T47D (cell line): Measurements from ENCODE around the gene KCND1.
"Not testable (repeated sequence)": the region's sequence is repeated elsewhere in the genome, so short reads cannot be mapped to it uniquely, and the experiment has no call there.

Source experiments
- DNase-seq, 2 experiments: peaks; one replicate each; pipeline versions ENCODE4 v3.0.0 to v3.0.0-alpha.2; 2011 to 2012; ENCODE audit warnings: low read depth in 1 of 2, low spot score in 1 of 2
- JUND ChIP-seq: IDR thresholded peaks from 2 replicates; pipeline ENCODE4 v1.6.1; 2012; ENCODE audit warnings: low read depth
- in situ Hi-C: cut with HindIII; loops from 2 replicates; pipeline ENCODE4 v1.10.0; 2016; ENCODE audit warnings: low sequenced_read_pairs, low pct_unique_long_range_greater_than_20kb

The KCND1 gene

DNA sequence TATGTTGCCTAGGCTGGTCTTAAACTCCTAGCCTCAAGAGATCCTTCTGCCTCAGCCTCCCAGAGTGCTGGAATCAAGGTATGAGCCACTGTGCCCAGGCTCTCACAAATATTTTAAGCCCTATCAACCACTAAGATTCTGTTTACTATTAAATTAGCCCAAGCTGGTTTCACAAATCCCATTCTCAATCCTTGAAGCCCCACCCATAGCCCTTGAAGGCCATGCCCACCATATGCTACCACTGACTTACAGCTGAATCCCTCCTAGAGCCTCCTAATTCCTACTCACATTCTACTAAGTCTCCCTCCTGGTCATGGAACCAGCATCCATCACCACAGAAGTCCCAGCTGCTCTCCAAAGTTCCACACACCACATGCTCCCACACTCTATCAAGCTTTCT, 20.7 kb upstream of the KCND1 start:
- in situ Hi-C loops, result no loop called here
- no peak for DNase-seq
- no peak for TF ChIP-seq JUND

DNA sequence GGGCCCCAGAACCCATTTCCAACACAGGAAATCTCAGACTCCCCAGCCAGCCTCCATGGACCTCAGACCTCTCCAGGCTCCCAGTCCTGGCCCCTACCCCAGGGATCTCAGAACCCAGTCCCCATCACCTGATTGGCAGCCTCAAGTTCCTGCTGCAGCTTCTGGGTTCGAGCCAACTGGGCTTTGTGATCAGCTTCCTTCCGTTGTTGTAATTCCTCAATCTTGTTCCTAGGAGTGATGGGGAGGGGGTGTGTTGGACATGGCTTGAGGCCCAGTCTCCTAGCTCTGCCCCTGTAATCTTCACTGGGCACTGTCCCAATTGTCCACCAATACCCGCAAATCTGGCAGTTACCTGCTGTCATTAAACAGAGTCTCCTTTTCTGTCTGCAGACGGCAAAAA, 17.8 kb upstream of the KCND1 start:
- no peak for TF ChIP-seq JUND
- in situ Hi-C loops, result no loop called here
- no peak for DNase-seq

DNA sequence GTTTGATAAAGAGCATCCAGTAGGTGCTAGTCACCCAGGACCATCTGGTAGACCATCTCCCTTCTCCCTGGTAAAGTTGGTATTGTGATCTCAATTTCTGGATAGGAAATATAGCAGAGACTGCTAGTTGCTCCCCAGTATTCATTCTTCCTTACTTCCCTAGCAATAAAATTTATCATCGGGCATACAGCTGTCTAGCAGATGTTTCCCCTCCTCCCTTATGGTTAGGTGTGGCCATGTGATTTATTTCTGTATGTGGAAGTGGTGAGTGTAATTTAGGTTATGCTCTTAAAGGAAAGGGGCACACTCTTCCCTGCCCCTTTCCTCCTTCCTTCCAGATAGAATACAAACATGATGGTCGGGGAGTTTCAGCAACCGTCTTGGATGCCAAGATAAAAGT, 12.3 kb upstream of the KCND1 start:
- in situ Hi-C loops, result no loop called here
- no peak for DNase-seq
- TF ChIP-seq JUND, result no peak

DNA sequence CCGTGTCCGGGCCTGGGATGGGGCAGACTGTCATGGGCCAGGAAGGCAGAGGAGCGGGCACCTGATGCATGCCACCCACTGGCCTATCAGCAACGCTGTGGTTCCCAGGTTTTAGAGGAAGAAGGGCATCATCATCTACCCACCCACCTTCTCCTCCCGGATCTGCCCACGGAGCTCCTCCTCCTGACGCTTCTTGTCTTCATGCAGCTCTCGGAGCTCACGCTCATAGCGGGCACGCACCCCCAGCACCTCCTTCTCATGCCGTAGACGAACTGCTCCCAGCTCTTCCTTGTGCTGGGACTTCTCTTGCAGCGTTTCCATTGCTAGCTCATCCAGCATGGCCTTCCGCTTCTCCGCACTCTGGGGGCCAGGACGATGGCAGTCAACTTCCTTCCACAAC, 11.4 kb upstream of the KCND1 start:
- DNase-seq, result no peak
- TF ChIP-seq JUND, result no peak
- in situ Hi-C loops, result no loop called here

DNA sequence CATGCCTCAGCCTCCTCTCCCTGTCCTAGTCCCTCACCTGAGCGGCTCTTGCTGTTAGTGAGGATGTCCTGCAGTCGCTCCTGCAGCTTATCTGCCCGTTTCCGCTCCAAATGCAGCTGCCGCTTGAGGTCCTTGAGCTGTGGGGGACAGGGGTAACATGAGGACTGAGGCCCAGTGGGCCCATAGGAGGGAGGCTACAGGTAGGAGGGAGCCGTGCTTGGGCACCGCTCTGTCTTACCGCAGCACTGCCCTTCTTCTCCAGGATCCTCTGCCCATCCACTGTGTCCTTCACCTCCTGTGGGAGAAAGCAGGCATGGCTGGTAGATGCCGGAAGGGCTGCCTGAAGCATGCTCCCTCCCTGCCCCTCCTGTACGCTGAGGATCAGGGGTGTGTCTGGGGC, 9.5 kb upstream of the KCND1 start:
- no peak for DNase-seq
- no peak for TF ChIP-seq JUND
- in situ Hi-C loops, result no loop called here

DNA sequence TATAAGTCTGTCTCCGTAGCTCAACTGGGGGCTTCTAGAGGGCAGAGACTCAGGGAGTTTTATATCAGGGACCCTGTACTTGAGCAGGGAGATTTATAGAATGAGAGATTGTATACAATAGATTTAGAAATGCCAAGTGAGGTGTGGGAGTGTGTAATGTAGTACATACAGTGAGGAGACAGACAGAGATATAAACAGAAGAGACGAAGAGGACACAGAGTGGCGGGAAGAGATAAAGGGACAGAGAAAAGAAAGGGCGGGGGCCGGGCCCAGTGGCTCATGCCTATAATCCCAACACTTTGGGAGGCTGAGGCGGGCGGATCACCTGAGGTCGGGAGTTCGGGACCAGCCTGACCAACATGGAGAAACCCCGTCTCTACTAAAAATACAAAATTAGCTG, 8.7 kb upstream of the KCND1 start:
- DNase-seq, result not testable (repeated sequence)

DNA sequence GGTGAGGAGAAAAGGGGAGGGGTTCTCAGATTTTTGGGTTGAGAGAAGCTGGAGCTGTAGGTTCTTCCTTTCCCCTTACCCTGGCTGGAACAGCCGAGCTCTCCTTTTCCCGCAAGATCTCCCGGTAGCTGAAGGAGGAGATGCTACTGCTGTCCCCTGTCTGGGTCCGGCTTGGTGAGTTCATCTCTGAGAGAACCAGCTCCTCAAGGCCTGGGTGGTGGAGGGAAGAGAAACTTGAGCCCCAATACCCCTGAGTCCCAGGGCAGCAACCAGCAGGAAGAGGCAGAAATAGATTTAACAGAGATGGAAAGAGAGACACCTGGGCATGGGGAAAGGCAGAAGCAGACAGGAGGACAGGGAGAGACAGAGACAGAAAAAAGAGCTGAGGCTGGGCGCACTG, 6.6 kb upstream of the KCND1 start:
- no peak for TF ChIP-seq JUND
- in situ Hi-C loops, result no loop called here
- no peak for DNase-seq

More for the DNA sequence above, 8.7 kb upstream of the KCND1 start:
- in situ Hi-C loops, result not testable (repeated sequence)

DNA sequence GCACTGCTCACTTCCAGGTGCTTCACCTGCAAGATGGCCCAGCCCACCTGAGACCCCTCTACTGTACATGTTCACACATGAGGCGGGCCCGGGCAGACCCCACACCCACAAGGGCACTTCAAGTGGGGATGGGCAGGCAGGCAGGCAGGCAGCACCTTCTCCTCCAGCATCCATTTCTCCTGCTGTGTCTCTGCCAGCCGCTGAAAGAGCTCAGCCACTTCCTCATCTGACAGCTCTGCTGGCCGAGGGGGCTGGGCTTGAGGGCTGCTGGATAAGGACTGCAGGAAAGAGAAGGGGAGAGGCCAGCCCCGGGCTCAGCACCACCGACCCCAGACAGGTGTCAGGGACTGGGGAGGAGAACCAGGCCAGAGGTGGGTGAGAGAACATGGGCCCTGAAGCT, 4.4 kb upstream of the KCND1 start:
- no peak for DNase-seq
- in situ Hi-C loops, result no loop called here
- no peak for TF ChIP-seq JUND

DNA sequence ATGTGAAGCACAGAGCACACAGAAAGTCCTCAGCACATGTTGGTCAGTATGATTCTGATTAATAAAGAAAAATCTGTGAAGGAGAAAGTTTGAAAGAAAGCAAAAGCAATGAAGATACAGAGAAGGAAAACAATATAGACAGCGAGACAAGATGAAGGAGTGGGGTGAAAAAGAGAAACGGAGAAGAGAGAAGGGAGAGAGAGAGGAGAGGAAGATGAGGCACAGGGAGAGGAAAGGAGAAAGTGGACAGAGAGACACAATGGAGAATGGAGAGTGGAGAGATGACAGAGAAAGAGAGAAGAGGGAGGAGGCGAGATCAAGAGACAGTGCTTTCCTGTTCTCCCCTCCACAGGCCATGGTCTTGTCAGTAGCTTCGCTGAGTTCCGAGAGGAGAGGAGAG, 3.9 kb upstream of the KCND1 start:
- in situ Hi-C loops, result no loop called here
- TF ChIP-seq JUND, result no peak

DNA sequence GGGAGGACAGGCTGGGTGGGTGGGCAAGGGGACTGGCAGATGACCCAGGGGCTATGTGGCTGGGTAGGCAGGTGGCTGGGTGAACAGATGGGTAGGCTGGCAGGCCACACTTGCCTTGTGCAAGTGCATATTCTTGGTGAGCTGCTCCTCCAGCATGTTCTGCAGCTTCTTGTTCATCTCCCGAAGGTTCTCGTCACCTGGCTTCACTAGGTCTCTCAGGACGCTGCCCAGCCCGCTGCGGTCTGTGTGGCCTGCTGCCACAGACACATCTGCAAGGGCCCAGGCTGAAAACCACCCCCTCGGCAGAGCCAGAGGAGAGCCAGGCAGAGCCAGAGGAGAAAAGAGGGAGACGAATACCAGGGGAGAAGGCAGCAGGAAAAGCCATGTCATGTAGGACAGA, 3.4 kb upstream of the KCND1 start:
- no peak for DNase-seq
- in situ Hi-C loops, result no loop called here
- no peak for TF ChIP-seq JUND

More for the DNA sequence above, 3.9 kb upstream of the KCND1 start:
- no peak for DNase-seq

DNA sequence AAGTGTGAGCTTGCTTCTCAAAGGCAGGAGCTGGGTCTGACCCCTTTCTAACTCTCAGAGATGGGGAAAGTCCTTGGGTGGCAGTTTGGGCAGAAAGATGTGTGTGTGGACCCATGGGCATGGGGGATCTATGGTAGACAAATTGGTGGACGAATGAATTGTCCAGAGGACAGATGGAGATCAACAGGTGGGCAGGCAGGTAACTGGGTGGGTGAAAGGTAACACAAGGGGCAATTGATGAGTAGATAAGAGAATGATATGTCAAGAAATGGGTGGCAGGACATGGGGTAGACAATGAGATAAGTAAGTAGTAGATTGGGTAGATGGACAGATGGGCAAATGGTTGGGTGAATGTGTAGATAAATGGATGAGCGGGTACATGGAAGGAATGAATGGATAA, 2.9 kb upstream of the KCND1 start:
- DNase-seq, result no peak
- no peak for TF ChIP-seq JUND
- in situ Hi-C loops, result no loop called here

DNA sequence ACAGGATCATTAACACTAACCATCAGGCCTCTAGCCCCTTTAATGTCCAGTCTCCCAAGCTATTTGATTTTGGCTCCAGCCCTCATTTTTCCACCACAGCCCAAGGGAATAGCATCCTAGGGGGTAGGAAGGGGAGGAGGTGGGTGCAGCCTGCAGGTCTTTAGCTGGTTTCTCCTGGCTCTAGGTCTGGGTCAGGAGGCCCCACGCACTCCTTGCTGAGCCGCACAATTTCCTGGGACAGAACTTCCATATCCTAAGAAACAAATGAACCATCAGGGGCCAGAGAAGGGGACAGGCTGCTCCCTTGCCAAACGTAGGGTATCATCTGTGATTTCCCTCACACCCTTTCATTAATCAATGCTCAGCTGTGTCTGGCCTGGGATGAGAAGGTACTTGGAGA, 2.4 kb upstream of the KCND1 start:
- no peak for TF ChIP-seq JUND
- no peak for DNase-seq
- in situ Hi-C loops, result no loop called here

DNA sequence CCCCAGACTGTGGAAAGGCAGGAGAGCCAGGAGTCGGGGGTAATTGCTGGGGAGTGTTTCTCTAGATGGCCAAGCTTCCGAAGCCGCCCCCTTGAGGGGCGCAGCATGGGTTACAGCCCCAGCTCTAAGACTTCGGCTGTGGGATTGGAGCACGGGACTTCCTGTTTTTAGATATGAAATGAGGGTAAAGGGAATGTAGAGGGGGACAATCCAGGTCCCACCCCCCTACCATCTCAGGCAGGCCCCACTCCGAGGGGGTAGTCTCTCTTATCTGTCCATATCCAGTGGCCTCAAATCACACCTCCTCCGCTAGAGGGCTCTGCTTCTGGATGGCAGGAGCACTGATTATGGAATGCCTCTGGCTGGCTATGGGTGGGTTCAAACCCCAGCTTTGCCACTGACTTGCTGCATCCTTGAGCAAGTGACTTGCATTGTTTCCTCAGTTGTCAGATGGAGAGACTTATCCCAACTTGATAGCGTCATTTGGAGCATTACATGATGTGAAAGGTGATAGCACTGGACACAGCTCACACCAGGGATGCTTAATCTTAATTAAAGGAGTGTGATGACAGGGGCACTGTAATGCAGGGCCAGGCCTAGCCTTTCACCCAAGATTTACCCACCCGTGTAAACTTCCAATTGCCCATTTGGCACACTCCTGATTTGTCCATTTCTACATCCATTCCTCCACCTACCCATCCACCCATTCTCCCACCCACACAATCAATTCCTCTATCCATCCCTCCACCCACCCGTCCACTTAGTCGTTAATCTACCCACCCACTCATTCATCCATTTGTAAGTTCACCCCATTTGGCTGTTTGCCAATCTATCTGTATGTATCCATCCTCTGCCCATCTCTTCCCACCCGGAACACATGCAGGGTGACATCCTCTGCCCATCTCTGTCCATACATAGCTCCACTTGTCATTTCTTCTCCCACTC, 848 bp upstream of the KCND1 start:
- peak; percentile 29 to 49 for DNase-seq
- in situ Hi-C loops, result no loop called here
- TF ChIP-seq JUND, result no peak

DNA sequence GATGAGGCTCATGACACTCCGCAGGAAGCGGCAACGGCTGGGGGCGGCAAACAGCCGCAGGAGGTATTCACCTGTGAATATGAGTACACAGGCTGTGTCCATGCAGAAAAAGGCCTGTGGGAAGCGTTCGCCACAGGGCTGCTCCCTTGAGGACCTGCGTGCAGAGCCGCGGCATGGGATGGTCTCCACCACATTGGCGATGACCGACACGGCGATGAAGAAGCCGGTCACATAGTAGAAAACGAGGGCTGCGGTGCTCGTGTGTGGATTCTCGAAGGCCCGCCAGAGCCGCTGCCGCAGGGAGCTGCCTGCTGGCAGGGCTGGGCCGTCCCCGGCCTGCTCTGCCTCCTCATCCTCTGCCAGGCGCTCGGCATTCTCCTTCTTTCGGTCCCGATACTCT, 2.2 kb downstream of the KCND1 start:
- in situ Hi-C loops, result no loop called here

More for the DNA sequence above, 2.2 kb downstream of the KCND1 start:
- no peak for DNase-seq
- no peak for TF ChIP-seq JUND
